Measurements from ENCODE around the gene NFS1.
A peak's percentile ranks its signal among the peaks of the same experiment; 100 is the strongest.

Gene NFS1

DNA sequence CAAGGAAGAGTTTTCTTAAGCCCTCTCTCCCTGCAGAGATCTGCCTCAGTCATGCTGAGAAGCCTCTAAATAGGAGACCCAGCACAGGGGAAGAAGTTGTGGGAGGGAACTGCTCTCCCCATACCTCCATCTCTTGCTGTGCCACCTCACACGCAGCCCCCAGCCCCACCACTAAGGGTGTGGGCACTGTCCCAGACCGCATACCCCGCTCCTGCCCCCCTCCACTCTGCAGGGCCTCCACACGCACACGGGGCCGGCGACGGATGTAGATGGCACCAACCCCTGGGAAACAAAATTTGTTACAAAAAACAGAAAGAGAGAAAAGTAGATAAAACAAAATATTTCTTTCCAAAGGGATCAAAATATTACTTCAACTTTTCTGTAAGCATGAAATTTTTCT is 24.2 kb downstream of the NFS1 start:
- no peak for DNase-seq (ENCODE audit: low spot score)

DNA sequence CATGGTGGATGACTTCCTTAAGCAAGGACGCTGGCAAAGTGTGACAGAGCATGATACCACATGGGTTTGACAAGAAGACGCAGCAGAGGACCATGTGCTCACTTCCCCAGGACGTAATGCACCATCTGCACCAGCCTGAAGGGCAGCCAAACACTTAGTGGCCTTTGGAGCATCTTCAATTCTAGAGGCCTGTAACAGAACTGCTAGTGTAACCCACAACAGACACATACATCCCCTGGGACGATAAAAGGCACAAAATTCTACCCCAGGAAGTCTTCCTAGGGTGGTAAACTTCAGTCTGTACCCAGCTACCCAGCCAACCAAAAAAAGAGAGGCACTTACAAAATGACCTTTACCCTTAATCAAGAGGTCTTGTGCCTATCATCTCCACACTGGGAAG is 25.3 kb downstream of the NFS1 start:
- no peak for DNase-seq (ENCODE audit: low spot score)

DNA sequence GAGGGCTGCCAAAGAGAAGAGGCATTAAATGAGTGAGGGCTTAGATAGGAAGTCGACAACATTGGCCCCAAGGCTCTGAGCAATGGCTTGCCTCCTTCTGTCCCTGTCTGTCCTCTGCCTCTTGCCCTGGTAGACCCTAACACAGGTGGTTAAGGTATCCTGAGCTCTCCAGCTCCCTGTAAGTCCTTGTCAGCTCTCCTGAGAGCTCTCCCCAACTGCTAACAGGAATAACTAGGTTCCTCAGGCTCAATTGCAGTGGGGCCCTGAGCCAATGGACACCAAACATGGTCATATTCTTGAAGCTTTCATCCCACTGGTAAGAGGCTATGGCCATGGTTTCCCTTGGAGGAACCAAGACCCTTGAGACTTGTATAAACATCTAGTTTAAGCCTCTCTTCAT is 29.5 kb downstream of the NFS1 start:
- no peak for DNase-seq (ENCODE audit: low spot score)

DNA sequence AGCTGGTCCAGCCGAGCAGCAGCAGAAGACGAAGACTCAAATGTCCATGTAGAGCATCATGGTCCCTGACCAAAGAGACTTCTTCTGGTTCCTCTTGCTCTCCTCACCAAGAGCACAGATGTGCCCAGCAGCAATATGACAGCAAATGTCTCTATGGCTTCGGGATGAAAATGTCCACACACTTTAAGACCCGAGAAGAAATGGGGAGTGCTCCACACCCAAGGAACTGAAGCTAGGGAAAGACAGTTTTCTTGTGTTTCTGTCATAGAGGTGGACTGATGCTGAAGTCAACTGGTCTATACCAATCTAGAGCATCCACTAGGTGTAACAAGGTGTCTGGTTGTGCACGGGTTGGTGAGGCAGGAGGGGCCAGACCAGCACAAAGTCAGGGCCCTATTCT is 29.9 kb downstream of the NFS1 start:
- no peak for DNase-seq (ENCODE audit: low spot score)

DNA sequence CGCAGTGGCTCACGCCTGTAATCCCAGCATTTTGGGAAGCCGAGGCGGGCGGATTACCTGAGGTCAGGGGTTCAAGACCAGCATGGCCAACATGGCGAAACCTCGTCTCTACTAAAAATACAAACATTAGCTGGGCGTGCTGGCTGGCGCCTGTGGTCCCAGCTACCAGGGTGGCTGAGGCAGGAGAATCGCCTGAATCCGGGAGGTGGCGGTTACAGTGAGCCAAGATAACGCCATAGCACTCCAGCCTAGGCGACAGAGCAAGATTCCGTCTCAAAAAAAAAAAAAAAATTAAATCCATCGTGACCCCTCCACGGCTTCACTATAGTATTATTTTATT is 33.2 kb downstream of the NFS1 start:
- no peak for DNase-seq (ENCODE audit: low spot score)

DNA sequence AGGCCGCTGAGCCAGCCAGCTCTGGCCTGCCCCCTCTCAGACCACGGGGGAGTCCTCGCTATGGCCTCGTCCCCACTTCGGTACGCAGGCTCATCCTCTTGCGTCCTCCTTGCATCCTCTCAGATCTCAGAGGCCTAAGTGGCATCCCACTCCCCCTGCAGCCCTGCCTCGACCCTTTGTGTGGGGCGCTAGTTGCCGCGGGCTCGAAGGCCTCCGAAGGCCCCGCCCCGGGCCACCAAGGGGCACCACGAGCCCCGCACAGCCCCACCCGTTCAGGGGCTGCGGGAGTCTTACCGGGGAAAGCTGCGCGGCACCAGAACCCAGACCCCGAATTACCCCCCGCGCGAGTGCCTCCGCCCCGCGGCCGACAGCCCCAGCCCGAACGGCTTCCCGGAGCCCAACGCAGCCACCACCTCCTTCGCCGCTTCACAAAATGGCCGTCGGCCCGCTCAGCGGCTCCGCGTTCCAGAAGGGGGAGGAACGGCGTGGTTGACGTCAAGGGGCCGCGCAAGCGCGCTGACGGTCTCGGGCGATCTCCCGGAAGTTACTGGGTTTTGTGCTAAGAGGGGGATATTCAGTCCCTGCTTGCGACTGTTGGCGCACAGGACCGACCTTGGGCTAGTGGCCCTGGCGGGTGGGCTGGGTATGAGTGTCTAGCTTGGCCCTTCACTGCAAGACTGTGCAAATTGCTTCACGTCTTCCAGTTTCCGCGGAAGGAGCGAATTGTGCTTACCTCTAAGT is 34.5 kb downstream of the NFS1 start, which contains the start of the genes CPNE1 and RBM12:
Gene CPNE1, minus strand, starts transcription at position 435 of the 741 bp plus-strand sequence. CDS start 31,977 bp downstream, outside the sequence.
Gene RBM12, minus strand, starts transcription at position 435 of the 741 bp plus-strand sequence. CDS start 9,578 bp downstream, outside the sequence.
- peak; percentile 94 for DNase-seq (ENCODE audit: low spot score)

DNA sequence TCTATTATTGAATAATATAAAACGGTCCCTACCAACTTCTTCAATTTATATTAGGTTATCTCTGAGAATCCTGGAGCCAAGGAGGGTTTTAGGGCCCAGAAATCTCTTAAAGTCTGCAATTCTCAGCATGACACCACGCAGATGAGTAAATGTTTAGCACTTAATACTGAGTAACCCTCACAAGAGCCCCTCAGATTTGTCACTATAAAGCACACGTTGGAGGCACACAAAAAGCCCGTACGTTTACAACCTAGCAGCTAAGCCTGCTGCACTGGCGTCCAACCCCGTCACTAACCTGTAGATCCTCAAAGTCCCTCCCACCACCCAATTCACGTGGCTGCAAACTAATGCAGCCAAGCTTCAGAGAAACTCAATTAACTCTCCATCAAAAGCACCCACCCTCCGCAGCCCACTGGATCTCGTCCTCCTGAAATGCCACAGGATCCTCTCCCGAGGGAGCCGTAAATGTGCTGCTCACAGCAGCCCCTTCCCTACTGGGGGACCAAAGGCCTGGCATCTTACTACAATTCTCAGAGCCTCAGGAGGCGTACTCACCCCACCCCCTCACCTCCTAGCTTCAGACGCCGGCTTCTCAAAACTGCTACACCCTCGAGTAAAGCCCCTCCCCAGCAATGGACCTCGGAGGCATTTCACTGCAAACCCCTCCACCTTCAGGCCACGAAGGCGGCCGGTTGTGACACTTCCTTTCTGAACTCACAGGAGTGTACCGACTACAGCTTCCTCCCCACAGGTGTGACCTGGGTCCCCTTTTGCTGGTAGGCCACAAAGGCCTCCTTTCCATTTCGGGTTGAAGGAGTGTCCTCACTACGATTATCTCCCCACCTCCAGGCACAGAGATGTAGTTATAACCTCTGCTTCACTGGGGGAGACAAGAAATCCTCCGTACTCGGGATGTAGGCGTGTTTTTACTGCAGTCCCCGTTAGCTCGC is 35.4 kb downstream of the NFS1 start:
- peak; percentile 49 for DNase-seq (ENCODE audit: low spot score)

DNA sequence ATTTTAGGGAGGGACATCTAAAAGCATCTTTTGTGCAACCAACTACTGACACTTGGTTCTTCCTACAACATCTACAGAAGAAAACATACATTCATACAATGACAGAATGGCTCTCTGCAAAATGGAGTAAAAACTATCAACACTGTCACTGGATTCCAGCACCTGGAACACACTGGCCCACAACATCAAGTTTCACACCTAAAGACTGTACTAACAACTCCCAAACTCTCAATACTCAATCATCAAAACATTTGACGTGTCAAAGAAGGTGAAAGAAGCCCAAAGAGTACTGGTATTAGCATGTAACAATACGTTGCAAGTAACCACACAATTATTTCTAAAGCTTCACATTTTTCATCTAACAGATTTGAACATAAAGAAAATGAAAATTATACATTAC is 36.6 kb downstream of the NFS1 start:
- no peak for DNase-seq (ENCODE audit: low spot score)

DNA sequence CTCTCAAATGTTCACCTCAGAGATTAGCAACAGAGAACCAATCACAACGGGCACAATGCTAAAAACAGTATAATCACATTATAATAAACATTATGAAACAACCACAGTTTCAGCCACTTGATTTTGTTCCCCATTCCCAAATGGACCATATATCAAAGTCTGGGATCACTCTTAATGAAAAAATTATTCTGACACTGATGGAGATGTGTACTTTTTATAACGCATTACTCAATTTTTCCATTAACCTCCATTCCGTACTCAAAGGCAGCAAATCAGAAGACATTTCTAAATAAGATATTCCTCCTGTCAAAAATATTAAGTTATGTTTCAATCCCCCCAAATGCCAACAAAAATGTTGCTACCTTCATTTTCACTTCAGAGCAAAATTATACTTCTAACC is 37.2 kb downstream of the NFS1 start:
- no peak for DNase-seq (ENCODE audit: low spot score)

DNA sequence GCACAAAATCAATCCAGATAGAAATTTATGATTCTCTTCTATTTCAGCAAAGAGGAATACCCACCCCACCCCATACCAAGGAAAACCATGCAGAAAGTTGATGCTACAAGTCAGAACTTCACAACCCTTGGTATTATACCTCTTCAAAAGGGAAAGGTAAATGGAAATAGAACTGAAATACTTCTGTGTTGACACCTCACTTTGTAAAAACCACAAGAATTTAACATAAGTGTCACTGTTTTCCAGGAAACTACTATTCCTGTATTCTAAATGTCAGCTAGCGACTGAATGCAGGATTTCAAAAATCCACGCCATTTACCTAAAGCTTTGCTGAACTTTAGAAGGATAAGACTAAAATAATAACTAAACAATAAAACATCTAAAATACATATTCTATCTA is 38.1 kb downstream of the NFS1 start:
- no peak for DNase-seq (ENCODE audit: low spot score)

DNA sequence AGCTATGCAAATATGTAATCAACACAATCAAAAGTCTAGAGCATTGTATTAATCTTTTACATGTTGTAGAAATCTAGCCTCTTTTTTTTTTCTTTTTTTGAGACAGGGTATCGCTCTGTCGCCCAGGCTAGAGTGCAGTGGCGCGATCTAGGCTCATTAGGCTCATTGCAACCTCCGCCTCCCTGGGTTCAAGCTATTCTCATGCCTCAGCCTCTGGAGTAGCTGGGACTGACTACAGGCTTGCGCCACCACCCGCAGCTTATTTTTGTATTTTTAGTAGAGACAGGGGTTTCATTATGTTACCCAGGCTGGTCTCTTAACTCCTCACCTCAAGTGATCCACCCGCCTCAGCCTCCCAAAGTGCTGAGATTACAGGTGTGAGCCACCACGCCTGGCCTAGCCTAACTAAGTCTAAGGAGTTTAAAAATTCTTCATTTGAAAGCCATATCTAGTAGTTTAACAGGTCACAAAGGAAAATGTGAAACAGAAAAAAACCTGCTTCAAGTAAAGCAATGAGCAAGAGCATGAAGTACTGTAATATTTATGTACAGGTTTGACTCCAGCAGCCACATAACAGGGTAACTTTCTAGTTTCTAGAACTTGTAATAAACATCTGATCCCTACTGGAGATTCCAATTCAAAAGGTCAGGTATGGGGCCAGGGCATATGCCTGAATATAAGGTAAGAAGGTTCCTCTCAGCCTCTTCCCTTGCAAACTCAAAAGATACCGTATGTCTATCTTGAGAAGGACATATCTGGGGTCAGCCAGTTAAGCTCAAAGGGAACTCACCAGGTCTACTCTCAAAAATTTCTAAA is 38.8 kb downstream of the NFS1 start:
- DNase-seq (ENCODE audit: low spot score), result no peak

DNA sequence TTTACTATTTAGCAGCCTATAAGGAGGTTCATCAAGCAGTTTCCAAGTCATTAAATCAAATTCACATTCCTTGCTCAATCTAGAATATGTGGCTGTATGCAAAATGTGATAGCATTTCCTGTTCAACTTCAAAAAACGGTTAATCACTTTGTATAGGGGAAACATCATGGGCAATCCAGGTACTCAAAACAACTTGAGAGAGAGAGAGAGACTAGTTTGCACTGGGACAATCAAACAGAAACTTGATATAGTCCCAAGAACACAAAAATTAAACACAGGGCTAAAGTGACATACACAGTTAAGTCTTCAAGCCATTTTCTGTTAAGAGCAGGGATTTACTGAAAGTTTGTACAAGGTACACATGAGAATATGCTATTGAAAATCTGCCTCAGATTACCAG is 41.9 kb downstream of the NFS1 start:
- no peak for DNase-seq (ENCODE audit: low spot score)

DNA sequence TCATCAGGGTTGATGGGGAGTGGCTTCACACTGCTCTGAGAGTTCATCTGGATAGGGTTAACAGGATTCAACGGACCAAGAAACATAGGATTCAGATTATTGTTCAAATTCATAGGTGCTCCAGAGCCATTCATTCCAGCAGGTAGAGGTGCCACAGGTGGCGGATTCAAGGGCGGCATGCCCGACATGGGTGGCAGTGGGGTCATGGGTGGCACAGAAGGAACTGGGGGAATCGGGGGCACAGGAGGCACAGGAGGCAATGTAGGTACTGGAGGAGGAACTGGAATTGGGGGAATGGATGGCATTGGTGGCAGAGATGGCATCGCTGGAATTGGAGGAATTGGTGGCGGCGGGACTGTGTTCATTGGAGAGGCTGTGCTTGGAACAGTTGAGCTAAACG is 44.7 kb downstream of the NFS1 start:
- no peak for DNase-seq (ENCODE audit: low spot score)

DNA sequence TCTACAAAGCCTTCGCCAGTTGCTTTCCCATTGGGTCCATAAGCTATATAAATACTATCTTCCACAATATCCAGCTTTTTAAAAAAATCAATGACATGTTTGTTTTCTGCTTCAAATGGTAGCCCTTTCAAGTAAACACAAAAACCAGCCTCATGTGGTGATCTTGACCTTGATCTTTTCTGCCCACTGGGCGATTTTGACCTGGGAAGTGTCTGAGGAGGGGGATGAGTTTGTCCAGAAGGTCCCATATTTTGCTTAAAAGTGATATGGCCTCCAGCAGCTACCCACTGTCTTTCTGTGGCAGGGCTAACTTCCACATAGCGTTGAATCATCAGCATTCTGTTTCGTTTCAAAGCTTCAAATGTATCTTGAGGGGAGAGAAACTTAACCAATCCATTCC is 45.3 kb downstream of the NFS1 start:
- no peak for DNase-seq (ENCODE audit: low spot score)

DNA sequence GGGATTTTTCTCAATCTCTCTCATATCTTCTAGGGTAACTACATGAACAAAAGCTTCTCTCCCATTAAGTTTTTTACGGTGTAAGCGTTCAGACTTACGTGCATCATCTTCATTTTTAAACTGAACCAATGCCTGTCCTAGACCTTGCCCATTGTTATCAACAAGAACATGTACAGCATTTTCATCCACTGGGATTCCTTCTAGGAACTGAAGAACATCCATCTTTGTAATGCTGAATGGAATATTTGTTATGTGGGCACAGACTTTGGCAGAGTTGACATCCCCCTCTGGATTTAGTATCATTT is 45.8 kb downstream of the NFS1 start:
- no peak for DNase-seq (ENCODE audit: low spot score)

DNA sequence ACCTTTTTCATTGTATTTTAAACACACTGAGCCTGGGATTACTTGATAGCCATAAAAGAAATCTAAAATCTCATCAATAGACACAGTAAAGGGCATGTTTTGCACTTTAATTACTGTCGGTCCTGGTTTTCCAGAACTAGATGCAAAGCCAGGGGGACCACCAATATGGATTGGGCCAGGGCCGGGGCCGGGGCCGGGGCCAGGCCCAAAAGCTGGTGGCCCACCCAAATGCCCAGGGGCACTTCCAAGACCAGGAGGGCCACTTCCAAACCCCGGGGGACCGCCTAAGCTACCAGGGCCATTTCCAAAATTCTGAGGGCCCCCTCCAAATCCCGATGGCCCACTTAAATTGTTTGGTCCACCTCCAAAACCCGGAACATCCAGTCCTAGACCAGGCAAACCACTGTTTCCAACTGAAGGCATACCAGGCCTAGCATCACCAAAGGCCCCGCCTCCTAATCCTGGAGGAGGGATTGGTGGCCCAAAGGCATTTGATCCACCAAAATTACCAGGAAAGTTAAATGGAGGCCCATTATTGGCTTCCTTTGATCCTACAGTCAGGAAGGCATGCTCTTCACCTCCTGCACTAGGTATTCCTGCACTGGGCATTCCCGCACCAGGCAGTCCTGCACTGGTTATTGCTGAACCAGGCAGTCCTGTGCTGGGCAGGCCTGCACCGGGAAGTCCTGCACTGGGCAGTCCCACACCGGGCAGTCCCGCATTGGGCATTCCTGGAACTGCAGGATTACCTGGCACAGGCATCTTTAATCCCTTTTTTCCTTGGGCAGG is 46.3 kb downstream of the NFS1 start:
- no peak for DNase-seq (ENCODE audit: low spot score)

DNA sequence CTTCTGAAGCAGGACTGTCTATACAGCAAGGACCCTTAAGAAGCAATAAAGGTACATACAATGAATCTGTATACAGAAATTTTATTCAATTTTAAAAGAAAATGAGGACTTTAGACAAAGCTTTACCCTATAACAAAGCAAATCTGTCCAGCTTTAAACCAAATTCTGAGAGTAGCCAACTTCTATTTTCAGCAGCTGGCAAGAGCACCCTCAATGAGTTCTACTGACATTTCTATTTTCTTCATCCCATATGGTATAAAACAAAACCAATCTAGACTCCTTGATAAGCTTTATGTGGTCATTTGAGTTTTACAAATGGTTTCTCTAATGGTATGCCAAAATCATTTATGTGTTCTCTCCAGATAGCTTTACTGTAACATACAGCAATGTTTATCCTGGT is 47.2 kb downstream of the NFS1 start:
- no peak for DNase-seq (ENCODE audit: low spot score)

DNA sequence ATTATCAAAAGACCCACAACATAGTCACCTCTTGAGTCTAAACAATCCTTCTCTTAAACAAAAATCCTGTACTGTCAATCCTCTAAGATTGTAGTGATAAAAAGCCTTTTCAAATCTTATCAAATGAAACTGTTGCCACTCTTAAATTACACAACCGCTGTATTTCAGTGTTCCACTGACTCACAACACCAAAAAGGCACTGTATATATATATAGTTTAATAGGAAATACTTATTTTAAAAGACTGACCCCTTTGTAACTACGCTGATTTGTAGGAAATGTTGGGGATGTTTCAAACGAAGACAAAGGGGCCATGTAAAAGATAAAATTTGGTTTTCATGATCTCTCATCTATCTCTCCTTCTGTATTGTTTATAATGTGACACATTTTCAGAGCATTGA is 48.5 kb downstream of the NFS1 start:
- no peak for DNase-seq (ENCODE audit: low spot score)

DNA sequence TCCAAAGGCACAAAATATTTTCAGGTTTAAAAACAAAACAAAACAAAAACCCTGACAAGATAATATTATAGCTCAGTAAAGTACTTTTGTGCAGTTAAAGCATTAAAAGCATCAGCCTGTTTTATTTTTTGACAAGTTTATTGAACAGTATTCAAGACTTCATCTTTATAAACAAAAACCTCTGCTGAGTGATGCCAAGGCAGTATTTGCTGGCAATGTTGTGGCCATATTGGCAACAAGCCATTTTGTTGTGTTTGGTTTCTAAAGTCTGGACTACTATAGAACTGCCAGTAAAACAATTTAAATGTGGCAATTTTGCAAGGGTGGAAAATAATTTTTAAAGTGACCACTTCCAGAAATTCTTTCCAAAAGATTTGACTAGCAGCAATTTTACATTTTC is 50.3 kb downstream of the NFS1 start:
- DNase-seq (ENCODE audit: low spot score), result no peak

DNA sequence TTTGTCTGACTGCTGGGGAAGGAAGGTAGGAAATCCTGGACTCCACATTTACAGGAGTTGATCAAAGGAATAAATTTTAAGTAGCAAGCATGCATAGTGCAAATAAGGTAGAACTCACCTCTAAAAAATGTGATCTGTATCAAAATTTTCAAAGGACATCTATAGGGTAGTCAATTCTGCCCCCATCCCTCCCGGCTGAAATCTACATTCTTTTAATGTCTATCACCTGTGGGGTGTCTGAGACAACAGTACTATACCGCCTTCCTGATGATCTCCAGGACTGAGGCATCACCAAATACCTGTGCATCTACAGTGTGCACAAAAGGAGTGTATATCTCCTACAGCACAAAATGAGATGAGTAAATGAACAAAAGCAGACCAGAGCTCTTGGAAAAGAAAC is 54.3 kb downstream of the NFS1 start:
- DNase-seq (ENCODE audit: low spot score), result no peak

DNA sequence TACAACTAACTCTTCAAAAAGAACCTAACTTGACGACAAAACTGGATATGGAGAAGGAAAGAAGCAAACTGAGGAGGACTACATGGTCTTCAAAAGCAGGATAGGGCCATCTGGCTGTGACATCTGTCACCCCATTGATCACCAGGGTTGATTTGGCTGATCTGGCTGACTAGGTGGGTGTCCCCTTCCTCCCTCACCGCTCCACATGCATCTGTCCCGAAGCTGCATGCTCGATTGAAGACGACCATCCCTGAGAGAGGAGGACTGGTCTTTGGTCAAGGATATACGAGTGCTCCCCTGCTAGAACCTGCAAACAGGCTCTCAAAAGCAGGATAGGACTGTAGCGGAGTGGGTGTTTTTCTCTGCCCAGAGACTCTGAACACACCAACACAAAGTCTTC is 56.1 kb downstream of the NFS1 start:
- DNase-seq (ENCODE audit: low spot score), result no peak

DNA sequence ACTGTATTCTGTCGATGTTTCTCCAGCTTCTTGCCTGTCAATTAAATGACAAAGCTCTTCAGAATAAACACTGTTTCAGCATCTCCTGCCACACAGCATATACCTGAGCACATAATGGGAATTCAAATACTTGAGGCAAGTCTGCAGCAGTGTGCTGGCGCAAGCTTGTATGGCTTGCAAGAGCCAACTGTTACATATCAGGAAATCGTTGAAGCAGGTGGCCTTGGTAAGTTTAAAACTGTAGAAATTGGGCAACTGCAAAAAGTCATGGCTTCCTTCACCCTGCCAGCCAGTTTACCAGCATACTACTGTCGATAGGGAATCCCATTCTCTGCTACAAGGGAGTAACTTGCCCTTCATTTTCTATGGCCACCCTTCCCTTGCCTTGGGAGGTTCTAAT is 57.4 kb downstream of the NFS1 start:
- DNase-seq (ENCODE audit: low spot score), result no peak
